Neuronal stem cell (in vitro differentiated cells): ENCODE results near the gene FMO3.

Experiments used
- DNase-seq: peaks from one replicate; pipeline ENCODE4 v3.0.0-alpha.2; 2013; ENCODE audit warnings: low spot score
- H2AFZ ChIP-seq: one replicate; pipeline ENCODE4 v1.6.1; 2013; ENCODE audit warnings: mild to moderate bottlenecking, low read length, inconsistent platforms
- H2AK5ac ChIP-seq: 2 replicates; pipeline ENCODE4 v1.6.1; 2013; ENCODE audit warnings: low read depth, mild to moderate bottlenecking, inconsistent platforms, low read length, moderate library complexity, mixed read lengths
- H2BK120ac ChIP-seq: 2 replicates; pipeline ENCODE4 v1.6.1; 2013; ENCODE audit warnings: low read depth, mild to moderate bottlenecking, inconsistent platforms, low read length, moderate library complexity, mixed read lengths
- H2BK12ac ChIP-seq: one replicate; pipeline ENCODE4 v1.6.1; 2013; ENCODE audit warnings: low read length, inconsistent platforms
- H2BK15ac ChIP-seq: 2 replicates; pipeline ENCODE4 v1.6.1; 2013; ENCODE audit warnings: mild to moderate bottlenecking, low read length, inconsistent platforms, mixed read lengths
- H2BK5ac ChIP-seq: one replicate; pipeline ENCODE4 v1.6.1; 2013; ENCODE audit warnings: inconsistent platforms, mild to moderate bottlenecking, low read length, moderate library complexity
- H3K14ac ChIP-seq: one replicate; pipeline ENCODE4 v1.6.1; 2013; ENCODE audit warnings: low read length, inconsistent platforms
- H3K18ac ChIP-seq: 2 replicates; pipeline ENCODE4 v1.6.1; 2013; ENCODE audit warnings: low read length, inconsistent platforms
- H3K23ac ChIP-seq: 2 replicates; pipeline ENCODE4 v1.6.1; 2013; ENCODE audit warnings: low read depth, mild to moderate bottlenecking, mixed read lengths, low read length, inconsistent platforms; ENCODE audit not compliant: poor library complexity
- H3K27ac ChIP-seq: replicated peaks from 3 replicates; pipeline ENCODE4 v1.5.1; 2013; ENCODE audit warnings: low read length, inconsistent platforms
- H3K27me3 ChIP-seq, 3 experiments: 2 replicates each; pipeline ENCODE4 v1.6.1; 2013; ENCODE audit warnings: low read length in 3 of 3, mild to moderate bottlenecking in 2 of 3, inconsistent platforms in 1 of 3, low read depth in 1 of 3, mixed read lengths in 1 of 3, moderate library complexity in 1 of 3; ENCODE audit not compliant: control insufficient read depth in 3 of 3, insufficient read depth in 3 of 3
- H3K36me3 ChIP-seq, 2 donors: replicated peaks in 1 of 2; 2 replicates each; pipeline ENCODE4 v1.6.1; 2013; ENCODE audit warnings: low read length in 2 of 2; ENCODE audit not compliant: control insufficient read depth in 2 of 2, insufficient read depth in 2 of 2
- H3K4ac ChIP-seq: 2 replicates; pipeline ENCODE4 v1.6.1; 2013; ENCODE audit warnings: inconsistent platforms, mild to moderate bottlenecking, low read length, moderate library complexity
- H3K4me1 ChIP-seq, 2 donors: 1 replicate in 1 of 2; 2 replicates in 1 of 2; pipeline ENCODE4 v1.6.1; 2013; ENCODE audit warnings: low read length in 2 of 2, low read depth in 1 of 2; ENCODE audit not compliant: control insufficient read depth in 2 of 2, insufficient read depth in 1 of 2
- H3K4me2 ChIP-seq: one replicate; pipeline ENCODE4 v1.6.1; 2013; ENCODE audit warnings: mild to moderate bottlenecking, low read length, inconsistent platforms; ENCODE audit not compliant: insufficient read depth, poor library complexity, severe bottlenecking
- H3K4me3 ChIP-seq, 2 donors: 2 replicates each; pipeline ENCODE4 v1.5.1; 2013; ENCODE audit warnings: low read length in 2 of 2, mild to moderate bottlenecking in 2 of 2, inconsistent platforms in 1 of 2, moderate library complexity in 1 of 2
- H3K79me1 ChIP-seq: one replicate; pipeline ENCODE4 v1.6.1; 2013; ENCODE audit warnings: low read depth, mild to moderate bottlenecking, inconsistent platforms, low read length, moderate library complexity
- H3K9ac ChIP-seq: one replicate; pipeline ENCODE4 v1.6.1; 2013; ENCODE audit warnings: mild to moderate bottlenecking, low read depth, low read length, inconsistent platforms; ENCODE audit not compliant: poor library complexity
- H3K9me3 ChIP-seq, 2 donors: replicated peaks in 1 of 2; 2 replicates each; pipeline versions ENCODE3 to v1.6.1; 2013; ENCODE audit warnings: low read length in 2 of 2, mild to moderate bottlenecking in 2 of 2, inconsistent platforms in 1 of 2, low read depth in 1 of 2, mixed read lengths in 1 of 2, moderate library complexity in 1 of 2; ENCODE audit not compliant: control insufficient read depth in 2 of 2, insufficient read depth in 1 of 2
- H4K8ac ChIP-seq: one replicate; pipeline ENCODE4 v1.6.1; 2013; ENCODE audit warnings: low read depth, mild to moderate bottlenecking, inconsistent platforms, low read length, moderate library complexity
- H4K91ac ChIP-seq: one replicate; pipeline ENCODE4 v1.6.1; 2013; ENCODE audit warnings: low read length, low read depth, mild to moderate bottlenecking, inconsistent platforms; ENCODE audit not compliant: poor library complexity
- WGBS, 2 donors: extraction: QIAGEN DNeasy Blood & Tissue Kit; methylation state at CpG; one replicate each; pipeline ENCODE4 v1.1.7; 2013; ENCODE audit warnings: missing lambda C conversion rate in 2 of 2, mixed read lengths in 1 of 2; ENCODE audit not compliant: insufficient read length in 2 of 2, insufficient replicate concordance in 1 of 2; ENCODE audit errors: extremely low coverage in 2 of 2; 5-methylcytosine and 5-hydroxymethylcytosine counted together

Gene FMO3

GRCh38 chr1:171061425-171062143 lies 29.1 kb upstream of the FMO3 start:
- no peaks in the 10 kb centered on the region for H3K9me3 ChIP-seq
- H3K36me3 ChIP-seq: no peaks in the 10 kb centered on the region
- H2BK15ac ChIP-seq: no peak overlapping the region
- H4K91ac ChIP-seq: no peak overlapping the region
- no peak overlapping the region for H2BK120ac ChIP-seq
- no peaks in the 10 kb centered on the region for H3K79me1 ChIP-seq
- no peaks in the 10 kb centered on the region for H3K27me3 ChIP-seq
- H3K4me3 ChIP-seq: no peak overlapping the region
- no peak overlapping the region for H2AK5ac ChIP-seq
- no peak overlapping the region for H3K27ac ChIP-seq
- H3K9ac ChIP-seq: no peak overlapping the region
- DNase-seq: no peak
- no peaks in the 10 kb centered on the region for H3K4me1 ChIP-seq
- no peak overlapping the region for H3K23ac ChIP-seq
- H2AFZ ChIP-seq: no peak overlapping the region
- no peak overlapping the region for H3K4ac ChIP-seq
- no peak overlapping the region for H3K18ac ChIP-seq
- H3K4me2 ChIP-seq: no peak overlapping the region
- H2BK5ac ChIP-seq: no peak overlapping the region
- no peak overlapping the region for H3K14ac ChIP-seq
- WGBS, 2 donors: no CpG with 5 or more reads among the region's 2 CpGs
- H4K8ac ChIP-seq: no peak overlapping the region
- H2BK12ac ChIP-seq: no peak overlapping the region

GRCh38 chr1:171062902-171063301 lies 27.8 kb upstream of the FMO3 start:
- H3K18ac ChIP-seq: no peak overlapping the region
- H3K4me2 ChIP-seq: no peak overlapping the region
- no peak overlapping the region for H3K14ac ChIP-seq
- H2BK15ac ChIP-seq: no peak overlapping the region
- H3K79me1 ChIP-seq: no peaks in the 10 kb centered on the region
- H2BK120ac ChIP-seq: no peak overlapping the region
- no peaks in the 10 kb centered on the region for H3K27me3 ChIP-seq
- no peak overlapping the region for H3K27ac ChIP-seq
- DNase-seq: no peak
- no peak overlapping the region for H2BK5ac ChIP-seq
- H4K91ac ChIP-seq: no peak overlapping the region
- H4K8ac ChIP-seq: no peak overlapping the region
- no peak overlapping the region for H3K23ac ChIP-seq
- peaks cover 0 to 1% of the 10 kb centered on the region in 2 donors for H3K9me3 ChIP-seq
- H3K4me3 ChIP-seq: no peak overlapping the region
- no peaks in the 10 kb centered on the region for H3K4me1 ChIP-seq
- H3K4ac ChIP-seq: no peak overlapping the region
- H2AFZ ChIP-seq: no peak overlapping the region
- H3K36me3 ChIP-seq: no peaks in the 10 kb centered on the region
- no CpG with 5 or more reads among the region's 4 CpGs for WGBS, 2 donors
- no peak overlapping the region for H2AK5ac ChIP-seq
- H2BK12ac ChIP-seq: no peak overlapping the region
- H3K9ac ChIP-seq: no peak overlapping the region

GRCh38 chr1:171075041-171075440 lies 15.7 kb upstream of the FMO3 start:
- H4K8ac ChIP-seq: no peak overlapping the region
- no peaks in the 10 kb centered on the region for H3K79me1 ChIP-seq
- no peak overlapping the region for H3K23ac ChIP-seq
- no peak overlapping the region for H2BK15ac ChIP-seq
- H3K27me3 ChIP-seq: no peaks in the 10 kb centered on the region
- H3K18ac ChIP-seq: no peak overlapping the region
- no peaks in the 10 kb centered on the region for H3K4me1 ChIP-seq
- H2BK5ac ChIP-seq: no peak overlapping the region
- no peak overlapping the region for H2AFZ ChIP-seq
- H3K4ac ChIP-seq: no peak overlapping the region
- no CpG with 5 or more reads among the region's 3 CpGs for whole genome bisulfite sequencing, 2 donors
- no peak overlapping the region for H2BK120ac ChIP-seq
- no peak overlapping the region for H3K9ac ChIP-seq
- no peak overlapping the region for H2AK5ac ChIP-seq
- H2BK12ac ChIP-seq: no peak overlapping the region
- no peaks in the 10 kb centered on the region for H3K36me3 ChIP-seq
- no peak for DNase-seq
- no peak overlapping the region for H3K14ac ChIP-seq
- H3K9me3 ChIP-seq: no peaks in the 10 kb centered on the region
- H3K27ac ChIP-seq: no peak overlapping the region
- H4K91ac ChIP-seq: no peak overlapping the region
- no peak overlapping the region for H3K4me2 ChIP-seq
- no peak overlapping the region for H3K4me3 ChIP-seq

DNA sequence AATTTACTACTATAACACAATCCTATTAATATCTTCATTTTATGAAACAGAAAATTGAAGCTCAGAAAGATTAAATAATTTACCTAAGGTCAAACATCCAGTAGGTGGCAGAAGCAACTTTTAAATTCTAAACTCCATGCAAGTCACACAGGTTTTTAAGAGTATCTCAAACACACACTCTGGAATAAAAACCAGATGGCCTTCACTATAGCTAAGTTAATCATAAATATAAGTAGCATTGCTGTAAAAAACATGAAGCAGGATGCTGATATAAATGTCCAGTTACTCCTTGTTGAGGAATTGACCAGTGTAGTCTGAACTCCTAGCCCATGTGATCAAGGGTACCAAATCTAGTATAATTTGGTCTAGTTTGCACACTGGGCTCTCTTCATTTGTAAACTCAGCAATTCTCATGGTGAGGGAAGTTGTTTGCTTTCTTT lies 9.4 kb upstream of the FMO3 start:
- H2BK15ac ChIP-seq: no peak overlapping the region
- DNase-seq: no peak

More for the DNA sequence above, 9.4 kb upstream of the FMO3 start:
- Histone ChIP-seq H3K18ac (no peak overlapping the region), H3K27me3 (no peaks in the 10 kb centered on the region), H3K23ac (no peak overlapping the region), H3K36me3 (no peaks in the 10 kb centered on the region), H4K91ac (no peak overlapping the region), H4K8ac (no peak overlapping the region), H2BK5ac (no peak overlapping the region), H3K4me2 (no peak overlapping the region), H3K9ac (no peak overlapping the region), H3K79me1 (no peaks in the 10 kb centered on the region), H2AFZ (no peak overlapping the region), H3K14ac (no peak overlapping the region), H3K27ac (no peak overlapping the region), H2AK5ac (no peak overlapping the region), H3K9me3 (no peaks in the 10 kb centered on the region), H2BK12ac (no peak overlapping the region), H2BK120ac (no peak overlapping the region), H3K4me3 (no peak overlapping the region), H3K4ac (no peak overlapping the region), H3K4me1 (no peaks in the 10 kb centered on the region)
